Heart left ventricle (tissue), 13 donors: ENCODE results near the gene CAPG.

Experiments
- CTCF ChIP-seq, 12 donors: fragments of 200-600 bp; sonication (generic) in 4 of 12; IDR thresholded peaks; one replicate each; pipeline versions ENCODE4 v1.5.0 to v1.8.0; 2018 to 2022; ENCODE audit warnings: antibody characterized with exemption in 12 of 12, mild to moderate bottlenecking in 5 of 12
- POLR2A ChIP-seq, 2 donors: fragments of 450-650 bp; IDR thresholded peaks; one replicate each; pipeline ENCODE4 v1.6.1; 2017; ENCODE audit warnings: antibody characterized with exemption in 2 of 2, mild to moderate bottlenecking in 2 of 2, moderate library complexity in 2 of 2
- donor health status: ischemic (EF 13 %, LVEDD 7.1; RV severe dilation, severe dysfunction).
- donor health status: DM: no; HTN: yes; CAD: no.
- donor health status: DM: no; HTN: no; CAD: no.
- donor health status: ischemic (EF 25% LVEDD 6.9; RV normal size, moderate dysfunction).
- donor health status: ischemic (EF 25% LVEDD 5.7; RV mildly dilated, moderate dysfunction).
- donor health status: ischemic (EF 35%, LVEDD 5.7; RV mildly dilated, moderate dysfunction).
- donor health status: nonischemic (EF 11% LVEDD 7.7; RV severe dilation, severe dysfunction).
- donor health status: DM: yes; HTN: yes; CAD: no.
- donor health status: PGD.
- donor health status: ischemic (EF 29% LVEDD 5.4; RV normal size, mild dysfunction).
- donor health status: nonischemic (EF 23%, LVEDD 6.1; RV moderate dilation, normal function).

DNA sequence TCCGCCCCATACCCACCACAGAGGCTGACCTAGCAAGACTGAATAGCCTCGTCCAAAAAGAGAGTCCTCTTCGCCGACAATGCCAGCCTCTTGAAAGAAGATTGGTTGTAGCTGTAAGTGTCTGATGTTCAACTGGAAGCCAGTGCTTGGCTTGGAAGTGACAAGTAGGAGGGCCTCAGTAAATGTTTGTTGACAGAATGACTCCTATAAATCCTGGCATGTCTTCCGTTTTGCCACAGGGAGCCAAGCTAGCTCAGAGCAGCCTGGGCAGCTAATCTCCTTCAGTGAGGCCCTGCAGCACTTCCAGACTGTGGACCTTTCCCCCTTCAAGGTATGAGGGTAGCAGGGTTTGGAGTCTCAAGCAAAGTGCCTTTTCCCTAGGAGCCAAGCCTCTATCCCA, 40.7 kb downstream of the CAPG start:
- no peak for TF ChIP-seq POLR2A (IDR thresholded peaks at IDR 0.05)
- no peak for TF ChIP-seq CTCF (IDR thresholded peaks at IDR 0.05)
